ENCODE results near the gene PAGE3.

PAGE3 gene

DNA sequence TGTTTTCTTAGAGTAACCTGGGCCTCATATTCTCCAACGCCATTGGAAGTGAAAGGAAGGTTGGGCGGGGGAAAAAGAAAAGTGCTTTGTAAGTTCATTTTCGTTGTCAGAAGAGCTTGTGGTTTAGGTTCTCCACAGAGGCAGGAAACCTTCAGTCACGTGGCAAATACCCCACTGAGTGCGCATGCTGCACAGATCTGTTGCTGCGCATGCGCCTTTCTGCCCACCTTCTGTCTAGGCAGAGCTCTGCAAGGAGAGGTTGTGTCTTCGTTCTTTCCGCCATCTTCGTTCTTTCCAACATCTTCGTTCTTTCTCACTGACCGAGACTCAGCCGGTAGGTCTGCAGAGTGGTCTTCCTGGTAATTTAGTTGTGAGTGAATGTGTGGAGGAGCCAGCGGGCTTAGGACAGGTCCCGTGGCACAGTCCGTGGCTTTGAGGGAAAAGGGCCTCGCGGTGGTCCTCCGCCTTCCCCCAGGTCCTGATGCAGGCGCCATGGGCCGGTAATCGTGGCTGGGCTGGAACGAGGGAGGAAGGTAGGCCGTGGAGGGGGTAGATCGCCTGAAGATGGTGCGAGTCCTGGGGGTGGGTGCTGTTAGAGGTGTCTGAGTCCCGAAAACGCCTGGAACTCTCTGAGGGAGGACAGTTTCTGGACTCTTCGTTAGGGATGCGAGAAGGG, 44.5 kb downstream of the PAGE3 start, which contains the start of gene PAGE5:
Gene PAGE5 (plus strand): TSS at position 228 of the 676 bp plus-strand sequence. CDS start 1,037 bp downstream, outside the sequence.
- Histone ChIP-seq H3K9ac (ENCODE audit: low read depth, low read length) (no peak within 1 kb of the TSS), H3K4me3 (ENCODE audit: low read depth in 1 of 2, low read length in 2 of 2) (no peak within 1 kb of the TSS), H3K36me3 (ENCODE audit: insufficient read depth, low read length) (no peaks in the 10 kb centered on the region), H2AFZ (ENCODE audit: low read depth, low read length) (no peak within 1 kb of the TSS), H4K20me1 (ENCODE audit: insufficient read depth, low read length) (no peaks in the 10 kb centered on the region), H3K27me3 (ENCODE audit: insufficient read depth, low read length, poor library complexity) (no peaks in the 10 kb centered on the region), H3K4me1 (ENCODE audit: insufficient read depth, low read length) (no peaks in the 10 kb centered on the region), H3K4me2 (ENCODE audit: insufficient read depth, low read length) (no peak within 1 kb of the TSS), H3K27ac (ENCODE audit: low read length) (no peak within 1 kb of the TSS), H3K9me3 (ENCODE audit: insufficient read depth, low read length, severe bottlenecking) (no peaks in the 10 kb centered on the region), H3K79me2 (ENCODE audit: insufficient read depth, low read length) (no peaks in the 10 kb centered on the region)
- peak; percentile 5 for DNase-seq
- ATAC-seq (ENCODE audit: insufficient read depth, low read depth): peak; percentile 50; the same call in 2 of the 3 replicates
- TF ChIP-seq EZH2 (IDR thresholded peaks at IDR 0.05; ENCODE audit: borderline replicate concordance, low read depth, low read length, severe bottlenecking): no peak
- TF ChIP-seq, protein P1, sequence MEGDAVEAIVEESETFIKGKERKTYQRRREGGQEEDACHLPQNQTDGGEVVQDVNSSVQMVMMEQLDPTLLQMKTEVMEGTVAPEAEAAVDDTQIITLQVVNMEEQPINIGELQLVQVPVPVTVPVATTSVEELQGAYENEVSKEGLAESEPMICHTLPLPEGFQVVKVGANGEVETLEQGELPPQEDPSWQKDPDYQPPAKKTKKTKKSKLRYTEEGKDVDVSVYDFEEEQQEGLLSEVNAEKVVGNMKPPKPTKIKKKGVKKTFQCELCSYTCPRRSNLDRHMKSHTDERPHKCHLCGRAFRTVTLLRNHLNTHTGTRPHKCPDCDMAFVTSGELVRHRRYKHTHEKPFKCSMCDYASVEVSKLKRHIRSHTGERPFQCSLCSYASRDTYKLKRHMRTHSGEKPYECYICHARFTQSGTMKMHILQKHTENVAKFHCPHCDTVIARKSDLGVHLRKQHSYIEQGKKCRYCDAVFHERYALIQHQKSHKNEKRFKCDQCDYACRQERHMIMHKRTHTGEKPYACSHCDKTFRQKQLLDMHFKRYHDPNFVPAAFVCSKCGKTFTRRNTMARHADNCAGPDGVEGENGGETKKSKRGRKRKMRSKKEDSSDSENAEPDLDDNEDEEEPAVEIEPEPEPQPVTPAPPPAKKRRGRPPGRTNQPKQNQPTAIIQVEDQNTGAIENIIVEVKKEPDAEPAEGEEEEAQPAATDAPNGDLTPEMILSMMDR (IDR thresholded peaks at IDR 0.05; ENCODE audit: borderline replicate concordance, extremely low read depth, low read length, poor library complexity, severe bottlenecking): no peak

DNA sequence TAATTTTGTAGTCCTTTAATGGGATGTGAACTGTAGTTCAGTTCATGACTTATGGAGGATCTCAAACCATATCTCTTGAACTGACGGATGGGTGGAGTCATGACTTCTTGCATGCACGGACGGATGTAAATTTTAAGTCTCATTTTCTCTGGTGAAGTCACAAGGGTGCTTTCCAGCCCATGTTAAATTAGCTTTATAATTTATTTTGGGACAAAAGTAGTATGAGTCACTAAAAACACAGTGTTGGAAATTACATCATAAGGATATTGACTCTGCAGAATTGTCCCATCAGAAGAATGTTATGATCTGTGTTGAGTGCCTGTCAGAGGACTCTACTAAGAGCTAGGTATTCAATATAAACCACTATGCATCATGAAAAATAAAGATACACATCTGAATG, 51.3 kb downstream of the PAGE3 start:
- H3K4me2 ChIP-seq (ENCODE audit: insufficient read depth, low read length): no peak overlapping the region
- no peaks in the 10 kb centered on the region for H3K27me3 ChIP-seq (ENCODE audit: insufficient read depth, low read length, poor library complexity)
- no peak overlapping the region for H2AFZ ChIP-seq (ENCODE audit: low read depth, low read length)
- H3K36me3 ChIP-seq (ENCODE audit: insufficient read depth, low read length): no peaks in the 10 kb centered on the region
- TF ChIP-seq EZH2 (IDR thresholded peaks at IDR 0.05; ENCODE audit: borderline replicate concordance, low read depth, low read length, severe bottlenecking): no peak
- TF ChIP-seq, protein P1 (IDR thresholded peaks at IDR 0.05; ENCODE audit: borderline replicate concordance, extremely low read depth, low read length, poor library complexity, severe bottlenecking): no peak
- no peaks in the 10 kb centered on the region for H4K20me1 ChIP-seq (ENCODE audit: insufficient read depth, low read length)
- no peak overlapping the region for H3K4me3 ChIP-seq (ENCODE audit: low read depth in 1 of 2, low read length in 2 of 2)
- no peak for DNase-seq
- ATAC-seq (ENCODE audit: insufficient read depth, low read depth): no peak
- H3K9ac ChIP-seq (ENCODE audit: low read depth, low read length): no peak overlapping the region
- H3K79me2 ChIP-seq (ENCODE audit: insufficient read depth, low read length): no peaks in the 10 kb centered on the region
- no peak overlapping the region for H3K27ac ChIP-seq (ENCODE audit: low read length)
- H3K9me3 ChIP-seq (ENCODE audit: insufficient read depth, low read length, severe bottlenecking): no peaks in the 10 kb centered on the region
- H3K4me1 ChIP-seq (ENCODE audit: insufficient read depth, low read length): no peaks in the 10 kb centered on the region

DNA sequence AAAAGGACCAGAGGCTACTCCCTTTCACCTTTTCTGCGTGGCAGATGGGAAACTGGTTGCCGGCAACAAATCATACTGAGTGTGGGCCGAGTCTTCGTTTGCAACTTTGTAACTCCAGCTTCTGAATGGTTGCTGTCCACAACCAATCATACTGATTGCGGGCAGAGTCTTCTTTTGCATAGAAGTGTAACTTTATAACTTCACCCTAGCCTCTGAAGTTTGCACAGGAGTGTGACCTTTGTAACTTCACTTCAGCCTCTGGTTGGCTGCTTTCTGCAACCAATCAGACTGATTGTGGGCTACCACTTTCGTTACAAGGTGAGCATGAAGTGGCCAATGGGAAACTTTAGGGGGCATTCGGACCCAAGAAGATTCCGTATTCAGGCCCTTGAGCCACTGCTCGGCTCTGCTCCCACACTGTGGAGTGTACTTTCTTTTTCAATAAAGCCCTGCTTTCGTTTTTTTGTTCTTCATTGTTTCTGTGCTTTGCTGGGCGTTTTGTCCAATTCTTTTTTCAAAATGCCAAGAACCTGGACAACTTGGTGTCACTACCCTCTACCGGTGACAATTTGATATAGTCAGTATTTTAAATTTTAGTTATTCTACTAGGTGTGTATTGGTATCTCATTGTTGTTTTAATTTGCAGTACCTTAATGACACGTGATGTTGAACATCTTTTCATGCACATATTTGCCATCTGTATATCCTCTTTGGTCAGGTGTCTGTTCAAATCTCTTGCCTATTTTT, 53.6 kb downstream of the PAGE3 start:
- Histone ChIP-seq H3K27ac (ENCODE audit: low read length) (no peak overlapping the region), H2AFZ (ENCODE audit: low read depth, low read length) (no peak overlapping the region), H3K27me3 (ENCODE audit: insufficient read depth, low read length, poor library complexity) (no peaks in the 10 kb centered on the region), H3K4me2 (ENCODE audit: insufficient read depth, low read length) (no peak overlapping the region), H3K4me3 (ENCODE audit: low read depth in 1 of 2, low read length in 2 of 2) (no peak overlapping the region), H3K9me3 (ENCODE audit: insufficient read depth, low read length, severe bottlenecking) (no peaks in the 10 kb centered on the region), H4K20me1 (ENCODE audit: insufficient read depth, low read length) (no peaks in the 10 kb centered on the region), H3K9ac (ENCODE audit: low read depth, low read length) (no peak overlapping the region), H3K79me2 (ENCODE audit: insufficient read depth, low read length) (no peaks in the 10 kb centered on the region), H3K4me1 (ENCODE audit: insufficient read depth, low read length) (no peaks in the 10 kb centered on the region), H3K36me3 (ENCODE audit: insufficient read depth, low read length) (no peaks in the 10 kb centered on the region)
- ATAC-seq (ENCODE audit: insufficient read depth, low read depth): no peak
- no peak for TF ChIP-seq EZH2 (IDR thresholded peaks at IDR 0.05; ENCODE audit: borderline replicate concordance, low read depth, low read length, severe bottlenecking)
- TF ChIP-seq, protein P1 (IDR thresholded peaks at IDR 0.05; ENCODE audit: borderline replicate concordance, extremely low read depth, low read length, poor library complexity, severe bottlenecking): no peak
- no peak for DNase-seq
